COLO829 (cell line): ENCODE data around the gene SLC25A44.

Experiments used
- DNase-seq: peaks from one replicate; pipeline ENCODE4 v3.0.0; 2012; ENCODE audit warnings: low spot score

Gene SLC25A44

GRCh38 chr1:156241311-156241811 lies 47.5 kb downstream of the SLC25A44 start:
- DNase-seq = no peak

- no peak for DNase-seq
Measured at GRCh38 chr1:156241926-156242325, 48.0 kb downstream of the SLC25A44 start, which contains the start of gene BGLAP. TSS of gene BGLAP (plus strand) at chr1:156242184. CDS start at chr1:156242232, 48 bp downstream.

- no peak for DNase-seq
Measured at GRCh38 chr1:156242738-156243137, 48.8 kb downstream of the SLC25A44 start.

GRCh38 chr1:156244126-156244525 lies 50.2 kb downstream of the SLC25A44 start:
- no peak for DNase-seq

- no peak for DNase-seq
Measured at GRCh38 chr1:156244712-156245111, 50.8 kb downstream of the SLC25A44 start.

- no peak for DNase-seq
Measured at GRCh38 chr1:156245451-156246232, 51.7 kb downstream of the SLC25A44 start.

- no peak for DNase-seq
Measured at GRCh38 chr1:156246241-156246780, 52.4 kb downstream of the SLC25A44 start.

- DNase-seq = no peak
Measured at GRCh38 chr1:156246781-156247459, 53.0 kb downstream of the SLC25A44 start.

GRCh38 chr1:156247460-156248322 lies 53.8 kb downstream of the SLC25A44 start, which contains the start of gene PAQR6:
TSS of gene PAQR6 (minus strand) at chr1:156248056. CDS start at chr1:156246731, 1,325 bp downstream.
- DNase-seq = no peak

- no peak for DNase-seq
Measured at GRCh38 chr1:156248323-156248683, 54.4 kb downstream of the SLC25A44 start.

- no peak for DNase-seq
Measured at GRCh38 chr1:156249593-156249992, 55.7 kb downstream of the SLC25A44 start.

- DNase-seq = peak; percentile 73
Measured at GRCh38 chr1:156251527-156251926, 57.6 kb downstream of the SLC25A44 start.

GRCh38 chr1:156253634-156254033 lies 59.7 kb downstream of the SLC25A44 start:
- DNase-seq = no peak

- DNase-seq = no peak
Measured at GRCh38 chr1:156257711-156258110, 63.8 kb downstream of the SLC25A44 start.

GRCh38 chr1:156258859-156259258 lies 65.0 kb downstream of the SLC25A44 start:
- DNase-seq = no peak

- DNase-seq = no peak
Measured at GRCh38 chr1:156259805-156260204, 65.9 kb downstream of the SLC25A44 start.

GRCh38 chr1:156260896-156261295 lies 67.0 kb downstream of the SLC25A44 start:
- peak; percentile 99 for DNase-seq
